ENCODE measurements around the gene FOXC1.
A peak's percentile ranks its signal among the peaks of the same experiment; 100 is the strongest.

FOXC1 gene

DNA sequence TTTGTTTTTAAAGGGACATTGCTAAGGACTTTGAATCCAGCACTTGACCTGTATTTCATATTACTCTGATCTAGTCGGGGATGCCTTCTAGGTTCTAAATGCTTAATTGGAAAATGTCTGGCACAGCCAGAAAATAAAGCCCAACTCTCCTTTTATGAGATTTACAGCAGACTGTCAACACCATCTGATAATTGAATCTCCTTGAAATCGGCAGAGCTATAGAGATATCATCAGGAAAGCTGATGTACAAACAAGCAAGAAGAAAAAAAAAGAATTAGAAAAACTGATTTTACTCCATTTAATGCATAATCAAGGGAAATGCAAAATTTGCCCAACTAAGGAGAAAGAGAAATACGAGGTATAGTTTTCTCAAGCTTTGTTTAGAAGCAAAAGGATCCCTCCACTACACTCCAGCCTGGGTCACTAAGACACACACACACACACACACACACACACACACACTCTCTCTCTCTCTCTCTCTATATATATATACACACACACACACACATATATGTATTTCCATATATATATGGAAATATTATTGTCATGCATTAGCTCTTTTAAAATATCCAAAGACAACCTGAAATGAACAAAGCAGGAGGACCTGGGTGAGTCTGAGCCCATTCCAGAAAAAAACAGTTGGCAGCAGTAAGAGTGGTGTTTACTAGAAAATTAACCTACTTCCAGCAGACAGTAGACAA lies 9.5 kb upstream of the FOXC1 start:
- no peak for DNase-seq (ENCODE audit: low read depth in 2 of 2)

- DNase-seq (ENCODE audit: low read depth in 2 of 2): no peak
Measured at GRCh38 chr6:1600764-1601157, 9.0 kb upstream of the FOXC1 start.

DNA sequence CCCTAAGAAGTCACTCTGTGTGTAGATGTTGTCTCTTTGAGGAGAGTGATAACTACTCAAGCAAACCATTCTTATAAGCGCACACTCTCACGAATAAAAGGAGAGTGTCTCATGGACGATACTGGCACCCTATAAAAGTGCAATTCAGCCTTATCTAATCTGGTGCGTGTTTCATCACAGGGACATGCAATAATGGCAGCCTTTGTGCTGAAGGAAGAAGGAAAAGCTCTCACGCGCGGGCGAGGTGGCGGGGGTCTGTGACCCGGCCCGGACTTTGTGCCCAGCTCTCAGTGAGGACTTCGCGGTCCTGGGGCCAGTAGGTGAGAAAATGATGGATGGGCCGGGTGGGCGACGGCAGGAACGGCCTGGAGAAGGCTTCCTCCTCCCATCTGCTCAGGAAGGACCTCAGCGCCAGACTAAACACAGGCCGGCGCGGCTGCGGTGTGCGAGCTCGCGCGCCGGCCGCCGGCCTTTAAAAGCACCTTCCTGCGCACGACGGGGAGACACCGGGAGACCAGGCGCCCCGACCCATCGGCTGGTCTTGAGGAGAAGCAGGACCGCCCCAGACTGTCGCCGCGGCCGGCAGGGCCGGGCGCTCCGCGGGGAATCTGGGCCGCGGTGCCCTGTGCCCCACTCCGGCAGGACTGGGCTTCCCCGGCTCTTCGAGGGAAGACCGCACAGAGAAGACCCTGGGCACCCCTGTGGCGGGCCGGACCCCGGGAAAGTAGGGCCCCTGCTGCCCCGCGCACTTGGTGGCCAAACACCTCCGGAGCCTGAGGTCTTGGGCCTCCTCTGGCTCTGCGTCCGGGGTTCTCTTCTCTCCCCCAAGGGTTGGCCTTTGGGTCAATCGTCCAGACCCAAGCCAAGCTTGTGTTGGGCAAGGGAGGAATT lies 8.3 kb upstream of the FOXC1 start:
- DNase-seq (ENCODE audit: low read depth in 2 of 2): no peak

- no peak for DNase-seq (ENCODE audit: low read depth in 2 of 2)
Measured at GRCh38 chr6:1602049-1602713, 7.5 kb upstream of the FOXC1 start.

DNA sequence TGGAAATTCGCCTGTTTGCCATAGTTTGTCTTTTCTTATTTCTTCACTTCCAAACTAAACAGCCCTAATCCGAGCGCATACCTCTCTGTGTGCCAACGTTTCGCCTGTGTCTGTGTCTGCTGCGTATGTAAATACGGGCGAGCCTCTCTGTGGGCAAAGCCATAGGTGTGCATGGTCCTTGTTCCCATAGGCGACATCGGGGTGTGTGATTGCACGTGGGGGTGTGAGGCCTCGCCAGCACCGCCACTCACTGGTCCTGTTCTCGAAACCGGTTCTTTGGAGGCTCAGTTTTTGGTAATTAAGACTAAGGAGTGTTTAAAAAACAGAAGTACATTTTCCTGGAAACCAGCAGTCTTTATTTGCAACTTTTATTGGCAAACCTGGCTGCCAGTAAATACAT lies 6.0 kb upstream of the FOXC1 start:
- no peak for DNase-seq (ENCODE audit: low read depth in 2 of 2)

- DNase-seq (ENCODE audit: low read depth in 2 of 2): peak; percentile 47 to 65
Measured at GRCh38 chr6:1604158-1605003, 5.3 kb upstream of the FOXC1 start.

GRCh38 chr6:1605004-1605892 lies 4.5 kb upstream of the FOXC1 start:
- DNase-seq (ENCODE audit: low read depth in 2 of 2): no peak

DNA sequence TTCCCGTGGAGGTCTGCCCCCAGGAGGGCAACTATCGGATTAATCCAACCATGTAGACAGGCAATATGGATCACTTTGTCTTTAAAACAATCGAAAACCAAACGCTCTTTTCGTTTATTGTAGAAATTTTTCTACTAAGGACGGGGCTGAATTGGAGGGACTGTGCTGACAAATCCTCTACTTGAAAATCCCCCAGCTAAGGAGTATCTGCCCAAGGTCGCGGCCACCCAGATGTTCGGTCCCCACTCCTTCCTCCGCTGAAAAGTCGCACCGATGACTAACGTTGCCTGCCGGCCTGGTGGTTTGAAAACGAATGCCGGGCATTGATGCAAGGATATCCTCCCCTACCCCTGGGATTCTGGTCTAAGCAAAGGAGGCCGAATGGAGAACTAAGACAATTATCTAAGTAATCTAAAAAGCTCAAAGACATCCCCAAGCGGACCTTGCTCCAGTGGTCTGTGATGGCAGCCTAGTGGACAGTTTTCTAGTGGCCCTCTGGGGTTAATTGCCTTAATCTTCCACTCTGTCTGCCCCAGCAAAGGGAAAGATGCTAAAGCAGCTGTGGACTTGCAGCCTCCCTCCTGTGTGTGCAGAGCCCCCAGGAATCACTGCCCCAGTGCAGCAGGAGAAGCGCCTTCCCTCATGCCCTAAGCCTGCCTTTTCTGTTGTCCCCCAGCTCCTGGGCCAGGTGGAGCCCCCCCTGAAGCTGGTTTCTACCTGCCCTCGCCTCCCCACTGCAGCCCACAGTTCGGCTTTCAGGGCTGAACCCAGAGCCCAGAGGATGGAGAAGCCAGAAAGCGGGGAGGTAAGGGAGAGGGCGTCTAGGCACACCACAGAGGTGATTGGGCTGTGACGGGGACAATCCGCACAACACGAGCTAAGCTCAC lies 3.6 kb upstream of the FOXC1 start:
- no peak for DNase-seq (ENCODE audit: low read depth in 2 of 2)

- DNase-seq (ENCODE audit: low read depth in 2 of 2): no peak
Measured at GRCh38 chr6:1606780-1607515, 2.8 kb upstream of the FOXC1 start.

GRCh38 chr6:1607516-1608221 lies 2.0 kb upstream of the FOXC1 start:
- no peak for DNase-seq (ENCODE audit: low read depth in 2 of 2)

- DNase-seq (ENCODE audit: low read depth in 2 of 2): no peak
Measured at GRCh38 chr6:1608222-1609040, 1.3 kb upstream of the FOXC1 start.

- DNase-seq (ENCODE audit: low read depth in 2 of 2): no peak
Measured at GRCh38 chr6:1609041-1609647, 571 bp upstream of the FOXC1 start.

GRCh38 chr6:1610497-1611321 lies 994 bp downstream of the FOXC1 start:
- no peak for DNase-seq (ENCODE audit: low read depth in 2 of 2)

DNA sequence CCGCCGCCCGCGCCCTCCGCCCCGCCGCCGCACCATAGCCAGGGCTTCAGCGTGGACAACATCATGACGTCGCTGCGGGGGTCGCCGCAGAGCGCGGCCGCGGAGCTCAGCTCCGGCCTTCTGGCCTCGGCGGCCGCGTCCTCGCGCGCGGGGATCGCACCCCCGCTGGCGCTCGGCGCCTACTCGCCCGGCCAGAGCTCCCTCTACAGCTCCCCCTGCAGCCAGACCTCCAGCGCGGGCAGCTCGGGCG lies 1.5 kb downstream of the FOXC1 start:
- no peak for DNase-seq (ENCODE audit: low read depth in 2 of 2)

DNA sequence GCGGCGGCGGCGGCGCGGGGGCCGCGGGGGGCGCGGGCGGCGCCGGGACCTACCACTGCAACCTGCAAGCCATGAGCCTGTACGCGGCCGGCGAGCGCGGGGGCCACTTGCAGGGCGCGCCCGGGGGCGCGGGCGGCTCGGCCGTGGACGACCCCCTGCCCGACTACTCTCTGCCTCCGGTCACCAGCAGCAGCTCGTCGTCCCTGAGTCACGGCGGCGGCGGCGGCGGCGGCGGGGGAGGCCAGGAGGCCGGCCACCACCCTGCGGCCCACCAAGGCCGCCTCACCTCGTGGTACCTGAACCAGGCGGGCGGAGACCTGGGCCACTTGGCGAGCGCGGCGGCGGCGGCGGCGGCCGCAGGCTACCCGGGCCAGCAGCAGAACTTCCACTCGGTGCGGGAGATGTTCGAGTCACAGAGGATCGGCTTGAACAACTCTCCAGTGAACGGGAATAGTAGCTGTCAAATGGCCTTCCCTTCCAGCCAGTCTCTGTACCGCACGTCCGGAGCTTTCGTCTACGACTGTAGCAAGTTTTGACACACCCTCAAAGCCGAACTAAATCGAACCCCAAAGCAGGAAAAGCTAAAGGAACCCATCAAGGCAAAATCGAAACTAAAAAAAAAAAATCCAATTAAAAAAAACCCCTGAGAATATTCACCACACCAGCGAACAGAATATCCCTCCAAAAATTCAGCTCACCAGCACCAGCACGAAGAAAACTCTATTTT lies 2.0 kb downstream of the FOXC1 start:
- DNase-seq (ENCODE audit: low read depth in 2 of 2): no peak

Data from stimulated activated CD4-positive, alpha-beta T cell treated with anti-CD3 and anti-CD28 coated beads, Interleukin-4, amount 100 ng/mL, for 48 hours (primary cell).